Left lung (tissue), 10 donors: ENCODE data around the gene TFAP2B. TPM values are rescaled to one million over a fixed set of nuclear protein-coding genes. Genes with fewer than 3 reads are reported as not detected.

ENCODE experiments used
- ATAC-seq: fragments of 200-7000 bp; cut with Tn5 transposase; one replicate; pipeline ENCODE4 v1.9.1; 2020; ENCODE audit warnings: moderate library complexity
- DNase-seq, 4 donors: peaks; one replicate each; pipeline ENCODE4 v3.0.0-alpha.2; 2013 to 2020
- H3K27ac ChIP-seq, 2 donors: fragments of 200-600 bp; sonication (generic) in 1 of 2; one replicate each; pipeline versions ENCODE4 v1.5.0 to v1.8.0; 2020 to 2021
- H3K27me3 ChIP-seq, 2 donors: fragments of 200-600 bp; sonication (generic) in 1 of 2; one replicate each; pipeline versions ENCODE4 v1.5.0 to v1.8.0; 2020 to 2021
- H3K36me3 ChIP-seq, 2 donors: fragments of 200-600 bp; sonication (generic) in 1 of 2; one replicate each; pipeline versions ENCODE4 v1.5.0 to v1.8.0; 2020 to 2021
- H3K4me1 ChIP-seq, 2 donors: fragments of 200-600 bp; one replicate each; pipeline ENCODE4 v1.8.0; 2021
- H3K4me3 ChIP-seq, 2 donors: fragments of 200-600 bp; sonication (generic) in 1 of 2; one replicate each; pipeline versions ENCODE4 v1.5.0 to v1.8.0; 2020 to 2021; ENCODE audit warnings: mild to moderate bottlenecking in 1 of 2
- H3K9me3 ChIP-seq, 2 donors: fragments of 200-600 bp; sonication (generic) in 1 of 2; one replicate each; pipeline versions ENCODE4 v1.5.0 to v1.8.0; 2020 to 2021
- intact Hi-C, 2 donors: fragments of 100-400 bp; cut with DNase I; formaldehyde crosslinking; loops; one replicate each; pipeline versions ENCODE4 v1.11.2 to v1.14.2; 2022
- polyA plus RNA-seq, 6 donors: library from polyadenylated mRNA; unstranded; fragments of 120-200 nt; gene quantifications; one replicate each; pipeline ENCODE4 v1.2.1, GENCODE V29; 2013; ENCODE audit not compliant: insufficient read length in 6 of 6
- total RNA-seq, 2 donors: library from RNA; stranded (reverse); fragmentation: NEBNext Ultra II Directional; extraction: Animal tissue kit (Norgen Biotek cat#: 25700); gene quantifications; one replicate each; pipeline ENCODE4 v1.2.1, GENCODE V29; 2021
- TF ChIP-seq, protein P1 (sequence below), 2 donors: fragments of 200-600 bp; sonication (generic) in 1 of 2; IDR thresholded peaks; one replicate each; pipeline versions ENCODE4 v1.5.0 to v1.8.0; 2021; ENCODE audit warnings: antibody characterized with exemption in 2 of 2
- donor health status: DM: no; HTN: yes; CAD: no.
- donor health status: DM: no; HTN: no; CAD: no.

Gene TFAP2B
- total and polyA plus RNA-seq, 8 donors, result 0.04 to 0.82 (median 0.08) TPM; not detected in 4

DNA sequence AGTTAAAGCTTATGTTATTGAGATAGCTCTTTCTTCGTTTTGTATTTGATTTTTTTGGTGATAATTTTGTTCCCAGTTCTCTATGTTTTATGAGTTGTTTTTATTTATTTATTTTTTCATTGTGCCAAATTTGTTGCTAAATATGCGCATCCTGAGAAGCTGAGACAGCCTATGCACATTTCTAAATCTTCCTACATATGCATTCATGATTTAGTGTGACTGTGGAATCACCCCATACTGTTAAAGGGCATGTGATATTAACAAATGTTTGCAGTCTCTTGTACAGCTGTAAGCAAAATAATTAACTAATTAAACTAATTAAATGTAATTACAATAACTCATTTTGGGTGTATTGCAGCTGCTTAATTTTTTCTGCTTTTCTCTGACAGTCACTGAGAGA lies 10.4 kb downstream of the TFAP2B start:
- H3K27ac ChIP-seq, result no peak overlapping the region
- peaks cover 75 to 100% of the 10 kb centered on the region in 2 donors for H3K27me3 ChIP-seq
- no peaks in the 10 kb centered on the region for H3K36me3 ChIP-seq
- TF ChIP-seq, protein P1, sequence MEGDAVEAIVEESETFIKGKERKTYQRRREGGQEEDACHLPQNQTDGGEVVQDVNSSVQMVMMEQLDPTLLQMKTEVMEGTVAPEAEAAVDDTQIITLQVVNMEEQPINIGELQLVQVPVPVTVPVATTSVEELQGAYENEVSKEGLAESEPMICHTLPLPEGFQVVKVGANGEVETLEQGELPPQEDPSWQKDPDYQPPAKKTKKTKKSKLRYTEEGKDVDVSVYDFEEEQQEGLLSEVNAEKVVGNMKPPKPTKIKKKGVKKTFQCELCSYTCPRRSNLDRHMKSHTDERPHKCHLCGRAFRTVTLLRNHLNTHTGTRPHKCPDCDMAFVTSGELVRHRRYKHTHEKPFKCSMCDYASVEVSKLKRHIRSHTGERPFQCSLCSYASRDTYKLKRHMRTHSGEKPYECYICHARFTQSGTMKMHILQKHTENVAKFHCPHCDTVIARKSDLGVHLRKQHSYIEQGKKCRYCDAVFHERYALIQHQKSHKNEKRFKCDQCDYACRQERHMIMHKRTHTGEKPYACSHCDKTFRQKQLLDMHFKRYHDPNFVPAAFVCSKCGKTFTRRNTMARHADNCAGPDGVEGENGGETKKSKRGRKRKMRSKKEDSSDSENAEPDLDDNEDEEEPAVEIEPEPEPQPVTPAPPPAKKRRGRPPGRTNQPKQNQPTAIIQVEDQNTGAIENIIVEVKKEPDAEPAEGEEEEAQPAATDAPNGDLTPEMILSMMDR (IDR thresholded peaks at IDR 0.05), result no peak
- H3K4me1 ChIP-seq, result no peaks in the 10 kb centered on the region
- intact Hi-C loops, result no loop called here
- ATAC-seq, result no peak
- H3K9me3 ChIP-seq, result no peaks in the 10 kb centered on the region
- H3K4me3 ChIP-seq, result no peak overlapping the region
- no peak for DNase-seq

DNA sequence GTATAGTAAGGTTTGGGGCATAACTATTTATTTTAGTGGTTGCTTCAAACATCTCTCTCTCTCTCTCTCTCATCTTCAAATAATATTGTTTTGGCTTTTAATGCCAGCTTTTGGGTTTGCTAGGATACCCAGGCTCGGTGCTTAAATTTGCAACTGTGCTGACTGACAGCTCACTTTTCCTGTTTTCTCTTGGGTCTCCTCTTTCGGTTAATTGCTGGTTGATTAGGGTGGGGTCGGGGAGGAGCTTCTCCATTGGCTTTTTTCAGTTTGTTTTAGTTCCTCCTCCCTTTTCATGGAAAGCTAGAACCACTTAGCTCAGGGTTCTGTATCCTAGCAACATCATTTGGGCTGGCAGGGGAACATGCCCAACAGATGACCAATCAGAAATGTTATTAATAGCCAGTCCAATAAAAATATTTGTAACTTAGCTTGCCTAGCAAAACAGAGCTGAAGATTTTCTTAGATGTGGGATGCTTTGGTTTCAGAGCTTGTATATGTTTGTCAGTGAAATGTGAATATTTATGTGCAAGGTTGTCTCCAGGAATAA lies 11.3 kb downstream of the TFAP2B start:
- ATAC-seq (no peak), DNase-seq (no peak)
- TF ChIP-seq, protein P1 (IDR thresholded peaks at IDR 0.05), result no peak
- Histone ChIP-seq H3K4me3 (no peak overlapping the region), H3K36me3 (no peaks in the 10 kb centered on the region), H3K27me3 (peaks cover 65 to 100% of the 10 kb centered on the region in 2 donors), H3K27ac (no peak overlapping the region), H3K9me3 (no peaks in the 10 kb centered on the region), H3K4me1 (no peaks in the 10 kb centered on the region)
- intact Hi-C loops, result no loop called here

DNA sequence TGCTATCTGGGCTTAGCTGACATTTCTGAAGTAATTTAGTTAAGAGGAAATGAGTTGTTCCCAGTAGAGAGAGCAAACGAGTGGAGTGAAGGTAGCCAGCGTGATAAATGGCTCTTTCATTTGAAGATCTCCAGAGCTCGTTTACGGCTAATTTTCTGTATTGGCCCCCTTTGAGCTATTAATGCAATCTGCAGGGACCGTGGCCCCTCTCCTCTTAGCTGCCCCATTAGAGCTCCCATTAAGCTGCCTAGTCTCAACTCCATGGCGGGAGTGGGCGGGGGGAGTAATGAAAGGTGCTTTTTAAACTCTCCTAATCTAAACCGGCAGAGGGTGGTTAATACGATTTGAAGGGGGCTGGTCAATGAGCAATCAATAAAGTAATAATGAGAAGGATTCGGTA lies 12.5 kb downstream of the TFAP2B start:
- no peak for ATAC-seq
- Histone ChIP-seq H3K27ac (no peak overlapping the region), H3K4me1 (no peaks in the 10 kb centered on the region), H3K4me3 (no peak overlapping the region), H3K9me3 (no peaks in the 10 kb centered on the region), H3K27me3 (peaks cover 64 to 100% of the 10 kb centered on the region in 2 donors), H3K36me3 (no peaks in the 10 kb centered on the region)
- intact Hi-C loops, result no loop called here
- no peak for DNase-seq
- TF ChIP-seq, protein P1 (IDR thresholded peaks at IDR 0.05), result no peak

DNA sequence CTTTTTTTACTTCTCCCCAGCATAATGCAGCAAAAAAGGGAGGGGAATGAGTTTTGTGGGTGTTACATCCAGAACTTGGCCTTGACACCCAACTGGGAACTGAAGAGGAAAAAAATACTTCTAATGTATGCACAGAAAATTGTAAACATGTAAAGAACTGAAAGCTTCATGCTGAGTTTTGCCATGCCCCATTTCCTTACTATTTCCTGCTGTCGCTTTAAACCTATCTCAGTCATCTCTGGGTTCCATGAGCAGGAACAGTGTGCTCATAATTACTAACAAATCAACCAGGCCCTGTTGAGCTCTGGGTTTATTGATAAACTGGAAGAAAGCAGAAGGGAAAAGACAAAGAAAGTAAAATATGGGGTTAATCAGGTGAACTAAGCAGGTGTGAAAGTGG lies 14.2 kb downstream of the TFAP2B start:
- ATAC-seq (no peak), DNase-seq (no peak)
- H3K4me3 ChIP-seq, result no peak overlapping the region
- no peaks in the 10 kb centered on the region for H3K4me1 ChIP-seq
- intact Hi-C loops, result no loop called here
- no peaks in the 10 kb centered on the region for H3K9me3 ChIP-seq
- H3K27ac ChIP-seq, result no peak overlapping the region
- TF ChIP-seq, protein P1 (IDR thresholded peaks at IDR 0.05), result no peak
- H3K27me3 ChIP-seq, result peaks cover 64 to 100% of the 10 kb centered on the region in 2 donors
- H3K36me3 ChIP-seq, result no peaks in the 10 kb centered on the region

DNA sequence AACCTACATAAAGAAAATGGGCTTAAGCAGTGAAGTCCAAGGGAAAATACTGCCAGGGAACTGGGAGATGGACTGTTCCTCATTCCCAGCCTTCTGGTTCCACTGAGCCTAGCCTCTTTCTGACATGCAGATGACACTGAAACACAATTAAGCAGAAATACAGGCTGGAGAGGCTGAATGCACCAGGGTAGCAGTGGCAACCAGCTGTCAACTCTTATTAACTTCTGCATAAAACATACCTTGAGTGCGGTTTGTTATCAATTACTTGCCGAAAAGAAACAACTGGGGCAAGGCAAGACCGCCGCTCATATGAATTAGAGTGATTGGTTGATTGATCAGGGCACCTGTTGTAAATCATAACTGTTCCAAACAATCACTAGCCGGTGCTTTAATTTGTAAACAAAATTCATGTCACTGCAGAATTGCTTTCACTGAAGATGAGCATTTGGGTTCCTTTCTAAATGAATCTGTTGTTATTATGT lies 16.3 kb downstream of the TFAP2B start:
- Histone ChIP-seq H3K27me3 (peaks cover 58 to 100% of the 10 kb centered on the region in 2 donors), H3K9me3 (no peaks in the 10 kb centered on the region), H3K4me1 (no peaks in the 10 kb centered on the region), H3K36me3 (no peaks in the 10 kb centered on the region), H3K27ac (no peak overlapping the region), H3K4me3 (no peak overlapping the region)
- DNase-seq (no peak), ATAC-seq (no peak)
- intact Hi-C loops, result no loop called here
- TF ChIP-seq, protein P1 (IDR thresholded peaks at IDR 0.05), result no peak
